SH-SY5Y (cell line): ENCODE data around the gene SOS1.

Experiments used
- GATA2 ChIP-seq: IDR thresholded peaks from 2 replicates; pipeline ENCODE4 v1.6.1; 2011; ENCODE audit warnings: mild to moderate bottlenecking, low read depth, low read length
- GATA3 ChIP-seq: IDR thresholded peaks from 2 replicates; pipeline ENCODE4 v1.6.1; 2011; ENCODE audit warnings: low read depth, mild to moderate bottlenecking, low read length, moderate library complexity

GRCh38 chr2:39015424-39015823 is 105.4 kb downstream of the SOS1 start:
- no peak for TF ChIP-seq GATA2
- no peak for TF ChIP-seq GATA3
